Activated T-cell treated with anti-CD3 and anti-CD28 coated beads, Interleukin-2, amount 50 U/mL, for 4 hours (primary cell): Measurements from ENCODE around the gene PFKFB3. TPM values are rescaled to one million over a fixed set of nuclear protein-coding genes. Genes with fewer than 3 reads are reported as not detected.

ENCODE experiments used
- ATAC-seq, 2 donors: fragments of 200-7000 bp; cut with Tn5 transposase; one replicate each; pipeline ENCODE4 v1.10.0; 2021
- DNase-seq: peaks from one replicate; pipeline ENCODE4 v3.0.0-alpha.2; 2020
- H3K27me3 Mint-ChIP-seq: one replicate; pipeline ENCODE4 v1.8.0; 2021; ENCODE audit warnings: low read depth, mixed read lengths
- H3K36me3 Mint-ChIP-seq: one replicate; pipeline ENCODE4 v1.8.0; 2022; ENCODE audit warnings: mixed read lengths; ENCODE audit not compliant: insufficient read depth
- H3K4me1 Mint-ChIP-seq: one replicate; pipeline ENCODE4 v1.8.0; 2021; ENCODE audit warnings: low read depth, mixed read lengths
- H3K4me3 Mint-ChIP-seq: one replicate; pipeline ENCODE4 v1.8.0; 2021; ENCODE audit warnings: mild to moderate bottlenecking, moderate library complexity, mixed read lengths
- H3K9me3 Mint-ChIP-seq: one replicate; pipeline ENCODE4 v1.8.0; 2021; ENCODE audit warnings: mixed read lengths
- total RNA-seq, 3 donors: library from RNA; stranded (reverse); gene quantifications; one replicate each; pipeline ENCODE4 v1.2.1, GENCODE V29; 2021

Gene PFKFB3
- total RNA-seq, 3 donors from 2014 or later = 60.5 to 77.0 (median 68.8) TPM

GRCh38 chr10:6267941-6268340 is 65.2 kb downstream of the PFKFB3 start:
- Mint-ChIP-seq H3K4me1 (peaks cover 48% of the 10 kb centered on the region), H3K9me3 (no peaks in the 10 kb centered on the region), H3K4me3 (no peak overlapping the region), H3K36me3 (no peaks in the 10 kb centered on the region), H3K27me3 (no peaks in the 10 kb centered on the region)
- no peak for DNase-seq
- ATAC-seq = no peak

- Mint-ChIP-seq H3K4me3 (no peak overlapping the region), H3K4me1 (peaks cover 50% of the 10 kb centered on the region), H3K9me3 (no peaks in the 10 kb centered on the region), H3K27me3 (no peaks in the 10 kb centered on the region), H3K36me3 (no peaks in the 10 kb centered on the region)
- DNase-seq (no peak), ATAC-seq (no peak)
These were observed 66.7 kb downstream of the PFKFB3 start for GRCh38 chr10:6269432-6269831.

- DNase-seq = peak; percentile 59
- ATAC-seq = peak; percentile 76 to 80
- H3K9me3 Mint-ChIP-seq = no peaks in the 10 kb centered on the region
- no peaks in the 10 kb centered on the region for H3K27me3 Mint-ChIP-seq
- peaks cover 54% of the 10 kb centered on the region for H3K4me1 Mint-ChIP-seq
- peak overlapping the region; percentile 54 for H3K4me3 Mint-ChIP-seq
- H3K36me3 Mint-ChIP-seq = no peaks in the 10 kb centered on the region
These were observed 67.5 kb downstream of the PFKFB3 start for GRCh38 chr10:6269953-6270867.

- peaks cover 61% of the 10 kb centered on the region for H3K4me1 Mint-ChIP-seq
- no peaks in the 10 kb centered on the region for H3K36me3 Mint-ChIP-seq
- DNase-seq (no peak), ATAC-seq (no peak)
- H3K27me3 Mint-ChIP-seq = no peaks in the 10 kb centered on the region
- H3K9me3 Mint-ChIP-seq = no peaks in the 10 kb centered on the region
- H3K4me3 Mint-ChIP-seq = peak overlapping the region; percentile 54
These were observed 68.2 kb downstream of the PFKFB3 start for GRCh38 chr10:6270951-6271350.

- Mint-ChIP-seq H3K9me3 (no peaks in the 10 kb centered on the region), H3K36me3 (peaks cover 1% of the 10 kb centered on the region), H3K27me3 (no peaks in the 10 kb centered on the region), H3K4me1 (peaks cover 62% of the 10 kb centered on the region), H3K4me3 (no peak overlapping the region)
- ATAC-seq = no peak
- DNase-seq = no peak
These were observed 68.9 kb downstream of the PFKFB3 start for GRCh38 chr10:6271663-6272062.

GRCh38 chr10:6272126-6272525 is 69.4 kb downstream of the PFKFB3 start:
- Mint-ChIP-seq H3K9me3 (no peaks in the 10 kb centered on the region), H3K4me3 (no peak overlapping the region), H3K36me3 (peaks cover 1% of the 10 kb centered on the region), H3K4me1 (peaks cover 61% of the 10 kb centered on the region), H3K27me3 (no peaks in the 10 kb centered on the region)
- DNase-seq = no peak
- no peak for ATAC-seq

- no peak for ATAC-seq
- Mint-ChIP-seq H3K4me1 (peaks cover 57% of the 10 kb centered on the region), H3K9me3 (no peaks in the 10 kb centered on the region), H3K4me3 (no peak overlapping the region), H3K36me3 (peaks cover 1% of the 10 kb centered on the region), H3K27me3 (no peaks in the 10 kb centered on the region)
- no peak for DNase-seq
These were observed 70.6 kb downstream of the PFKFB3 start for GRCh38 chr10:6273351-6273750.

- H3K27me3 Mint-ChIP-seq = no peaks in the 10 kb centered on the region
- H3K36me3 Mint-ChIP-seq = peaks cover 1% of the 10 kb centered on the region
- no peaks in the 10 kb centered on the region for H3K9me3 Mint-ChIP-seq
- ATAC-seq (no peak), DNase-seq (no peak)
- no peak overlapping the region for H3K4me3 Mint-ChIP-seq
- H3K4me1 Mint-ChIP-seq = peaks cover 56% of the 10 kb centered on the region
These were observed 71.3 kb downstream of the PFKFB3 start for GRCh38 chr10:6274040-6274439.

- Mint-ChIP-seq H3K9me3 (no peaks in the 10 kb centered on the region), H3K27me3 (no peaks in the 10 kb centered on the region), H3K4me1 (peaks cover 51% of the 10 kb centered on the region), H3K36me3 (peaks cover 1% of the 10 kb centered on the region), H3K4me3 (no peak overlapping the region)
- no peak for DNase-seq
- ATAC-seq = no peak
These were observed 71.8 kb downstream of the PFKFB3 start for GRCh38 chr10:6274484-6274883.

- DNase-seq = peak; percentile 90
- peaks cover 46% of the 10 kb centered on the region for H3K4me1 Mint-ChIP-seq
- peaks cover 1% of the 10 kb centered on the region for H3K36me3 Mint-ChIP-seq
- H3K4me3 Mint-ChIP-seq = peak overlapping the region; percentile 74
- H3K9me3 Mint-ChIP-seq = no peaks in the 10 kb centered on the region
- H3K27me3 Mint-ChIP-seq = no peaks in the 10 kb centered on the region
- ATAC-seq = peak; percentile 92 to 93
These were observed 72.6 kb downstream of the PFKFB3 start for GRCh38 chr10:6275022-6275997.

GRCh38 chr10:6276356-6276755 is 73.6 kb downstream of the PFKFB3 start:
- no peaks in the 10 kb centered on the region for H3K27me3 Mint-ChIP-seq

GRCh38 chr10:6278519-6279120 is 75.9 kb downstream of the PFKFB3 start:
- DNase-seq (no peak), ATAC-seq (no peak)
- Mint-ChIP-seq H3K9me3 (no peaks in the 10 kb centered on the region), H3K4me3 (no peak overlapping the region), H3K4me1 (peaks cover 27% of the 10 kb centered on the region), H3K36me3 (peaks cover 1% of the 10 kb centered on the region), H3K27me3 (no peaks in the 10 kb centered on the region)

More at GRCh38 chr10:6276356-6276755, 73.6 kb downstream of the PFKFB3 start:
- Mint-ChIP-seq H3K4me1 (peaks cover 38% of the 10 kb centered on the region), H3K4me3 (no peak overlapping the region), H3K9me3 (no peaks in the 10 kb centered on the region), H3K36me3 (peaks cover 1% of the 10 kb centered on the region)
- DNase-seq = no peak
- no peak for ATAC-seq

GRCh38 chr10:6279540-6280267 is 77.0 kb downstream of the PFKFB3 start:
- no peaks in the 10 kb centered on the region for H3K9me3 Mint-ChIP-seq
- no peak for DNase-seq
- no peaks in the 10 kb centered on the region for H3K27me3 Mint-ChIP-seq
- no peak for ATAC-seq
- H3K36me3 Mint-ChIP-seq = peaks cover 1% of the 10 kb centered on the region
- H3K4me3 Mint-ChIP-seq = no peak overlapping the region
- H3K4me1 Mint-ChIP-seq = peaks cover 25% of the 10 kb centered on the region
